ENCODE measurements around the gene DCST2.

GRCh38 chr1:155060736-155061135 lies 27.2 kb upstream of the DCST2 start:
- TF ChIP-seq CTCF (IDR thresholded peaks at IDR 0.05 in 4 of 5, conservative IDR thresholded peaks at IDR 0.05 in 1 of 5): no peak
- TF ChIP-seq POLR2A (IDR thresholded peaks at IDR 0.05): no peak
